Tibial nerve (tissue), 4 donors: ENCODE data around the gene PRKAG3. TPM values are rescaled to one million over a fixed set of nuclear protein-coding genes. Genes with fewer than 3 reads are reported as not detected.

Experiments
- DNase-seq, 2 donors: peaks; one replicate each; pipeline ENCODE4 v3.0.0-alpha.2; 2019; ENCODE audit warnings: low spot score in 2 of 2
- H3K27ac ChIP-seq, 4 donors: fragments of 200-600 bp; sonication (generic) in 3 of 4; one replicate each; pipeline ENCODE4 v1.5.1; 2017 to 2019; ENCODE audit warnings: mild to moderate bottlenecking in 1 of 4
- H3K27me3 ChIP-seq, 2 donors: fragments of 200-600 bp; sonication (generic) in 1 of 2; one replicate each; pipeline versions ENCODE4 v1.5.1 to v1.6.0; 2017 to 2019
- H3K36me3 ChIP-seq, 3 donors: fragments of 200-600 bp; sonication (generic); one replicate each; pipeline ENCODE4 v1.5.1; 2018 to 2019
- H3K4me1 ChIP-seq, 4 donors: fragments of 200-600 bp; sonication (generic) in 3 of 4; one replicate each; pipeline ENCODE4 v1.5.1; 2017 to 2019
- H3K4me3 ChIP-seq, 4 donors: fragments of 200-600 bp; sonication (generic) in 3 of 4; one replicate each; pipeline ENCODE4 v1.5.1; 2017 to 2019; ENCODE audit warnings: mild to moderate bottlenecking in 1 of 4, moderate library complexity in 1 of 4
- H3K9me3 ChIP-seq, 4 donors: fragments of 200-600 bp; sonication (generic) in 3 of 4; one replicate each; pipeline ENCODE4 v1.5.1; 2017 to 2019
- CTCF ChIP-seq, 5 experiments: fragments of 200-600 bp in 3 of 5; fragments of 450-650 bp in 2 of 5; sonication (generic) in 3 of 5; IDR thresholded peaks; one replicate each; pipeline ENCODE4 v1.5.1; 2016 to 2019; ENCODE audit warnings: antibody characterized with exemption in 5 of 5, mild to moderate bottlenecking in 3 of 5, moderate library complexity in 2 of 5
- EP300 ChIP-seq, 2 donors: sonication (generic); formaldehyde crosslinking; IDR thresholded peaks; one replicate each; pipeline ENCODE4 v1.6.1; 2017; ENCODE audit warnings: antibody characterized with exemption in 2 of 2, mild to moderate bottlenecking in 1 of 2
- POLR2A ChIP-seq, 2 donors: fragments of 450-650 bp; IDR thresholded peaks; one replicate each; pipeline ENCODE4 v1.6.1; 2017; ENCODE audit warnings: antibody characterized with exemption in 2 of 2, mild to moderate bottlenecking in 2 of 2, moderate library complexity in 2 of 2
- WGBS, 2 donors: methylation state at CpG; one replicate each; pipeline ENCODE4 v1.1.5; 2018; 5-methylcytosine and 5-hydroxymethylcytosine counted together
- total RNA-seq, 4 donors: library from RNA; depleted of rRNA; stranded (reverse); fragments of >200 nt; gene quantifications; one replicate each; pipeline ENCODE4 v1.1.0, GENCODE V29; 2016

The PRKAG3 gene
- total RNA-seq, 4 donors from 2014 or later = not detected

DNA sequence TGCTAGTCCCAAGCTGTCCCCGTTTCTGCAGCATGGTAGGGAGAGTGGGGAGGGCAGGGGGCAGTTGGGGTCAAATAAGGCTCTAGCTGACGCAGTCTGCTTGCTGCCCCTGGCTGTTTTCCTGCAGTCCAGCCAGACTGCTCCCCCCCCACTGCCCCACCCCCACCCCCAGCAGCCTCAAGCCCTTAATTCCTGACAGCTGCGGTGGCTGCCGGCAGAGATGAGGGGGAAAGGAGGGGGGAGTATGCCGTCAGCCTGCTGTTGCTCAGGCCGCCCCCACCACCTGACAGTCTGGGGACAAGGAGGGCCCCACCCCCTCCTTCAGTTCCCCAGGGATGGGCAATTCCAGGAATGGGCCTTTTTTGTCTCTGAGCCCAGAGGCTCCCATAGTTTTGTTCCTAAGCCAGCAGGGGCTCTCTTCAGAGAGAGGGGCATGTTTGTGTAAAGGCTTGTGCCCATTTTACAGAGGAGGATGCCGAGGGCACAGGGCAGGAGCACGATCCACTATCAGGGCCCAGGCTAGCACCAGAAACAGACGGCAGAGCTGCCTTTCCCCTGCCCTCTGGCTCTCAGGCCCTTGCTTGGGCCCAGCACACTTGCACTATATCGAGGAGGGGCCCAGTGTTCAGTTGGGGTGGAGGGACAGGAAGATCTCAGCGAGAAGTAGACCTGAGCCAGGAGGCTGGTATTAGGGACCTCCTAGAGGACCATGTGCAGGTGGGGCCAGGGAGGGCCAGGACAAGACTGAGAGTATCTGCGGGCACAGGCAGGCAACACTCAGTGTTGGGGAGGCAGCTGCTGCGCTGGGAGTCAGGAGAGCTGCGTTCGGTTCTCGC, 47.5 kb upstream of the PRKAG3 start:
- peaks cover 0 to 70% (median 32%) of the 10 kb centered on the region in 4 donors for H3K4me1 ChIP-seq
- H3K27me3 ChIP-seq = peaks cover 0 to 74% of the 10 kb centered on the region in 2 donors
- no peak overlapping the region for H3K4me3 ChIP-seq
- H3K36me3 ChIP-seq = peaks cover 0 to 5% (median 0%) of the 10 kb centered on the region in 3 donors
- H3K27ac ChIP-seq = peak overlapping the region in 1 of 4 donors; percentile 77
- WGBS, 2 donors = 49 to 54% methylated on average over 13 to 16 of the region's 16 CpGs
- no peaks in the 10 kb centered on the region for H3K9me3 ChIP-seq
- TF ChIP-seq CTCF (IDR thresholded peaks at IDR 0.05) (no peak), POLR2A (IDR thresholded peaks at IDR 0.05) (no peak), EP300 (IDR thresholded peaks at IDR 0.05) (no peak)
- no peak for DNase-seq

DNA sequence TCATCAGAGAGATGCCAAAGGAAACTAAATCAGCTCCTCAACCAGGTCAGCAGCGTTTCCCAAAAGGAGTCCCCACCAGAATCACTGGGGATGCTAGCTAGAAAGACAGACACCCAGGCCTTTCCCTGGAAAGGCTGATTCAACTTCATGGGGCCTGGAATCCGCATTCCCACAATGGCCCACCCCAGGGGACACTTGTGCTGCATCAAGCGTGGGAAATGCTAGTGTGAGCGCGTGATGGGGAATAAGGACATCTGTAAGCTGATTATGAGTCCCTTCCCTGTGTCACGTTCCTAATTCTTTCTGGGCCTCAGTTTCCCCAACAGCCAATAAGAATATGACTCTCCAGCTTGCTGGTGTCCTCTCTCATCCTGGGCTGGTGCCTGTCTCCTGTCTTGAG, 46.9 kb upstream of the PRKAG3 start:
- Histone ChIP-seq H3K27me3 (peaks cover 0 to 73% of the 10 kb centered on the region in 2 donors), H3K9me3 (no peaks in the 10 kb centered on the region), H3K36me3 (peaks cover 0 to 11% (median 0%) of the 10 kb centered on the region in 3 donors), H3K4me1 (peaks cover 0 to 64% (median 30%) of the 10 kb centered on the region in 4 donors), H3K4me3 (no peak overlapping the region), H3K27ac (no peak overlapping the region)
- no peak for DNase-seq
- 69 to 70% methylated on average over 6 of the region's 6 CpGs for WGBS, 2 donors
- TF ChIP-seq CTCF (IDR thresholded peaks at IDR 0.05) = no peak
- no peak for TF ChIP-seq EP300 (IDR thresholded peaks at IDR 0.05)
- TF ChIP-seq POLR2A (IDR thresholded peaks at IDR 0.05) = no peak

DNA sequence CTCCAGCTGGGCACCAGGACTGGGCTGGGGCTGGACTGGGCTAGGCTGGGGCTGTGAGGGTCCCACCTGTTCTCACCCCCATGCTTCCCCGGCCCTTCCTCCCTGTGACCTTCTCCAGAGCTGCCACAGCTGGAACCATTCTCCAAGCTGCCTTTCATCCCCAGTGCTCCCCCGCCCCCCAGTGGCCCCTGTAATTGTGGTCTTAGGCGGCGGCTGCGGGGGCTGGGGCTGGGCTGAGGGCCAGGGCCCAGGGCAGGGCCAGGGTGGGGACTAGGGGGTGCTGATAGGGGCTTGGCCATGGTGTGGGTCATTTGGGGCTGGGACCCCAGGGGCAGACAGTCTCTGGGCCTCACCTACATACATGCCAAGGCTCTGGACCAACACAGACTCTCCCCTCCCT, 46.3 kb upstream of the PRKAG3 start:
- peaks cover 0 to 74% of the 10 kb centered on the region in 2 donors for H3K27me3 ChIP-seq

DNA sequence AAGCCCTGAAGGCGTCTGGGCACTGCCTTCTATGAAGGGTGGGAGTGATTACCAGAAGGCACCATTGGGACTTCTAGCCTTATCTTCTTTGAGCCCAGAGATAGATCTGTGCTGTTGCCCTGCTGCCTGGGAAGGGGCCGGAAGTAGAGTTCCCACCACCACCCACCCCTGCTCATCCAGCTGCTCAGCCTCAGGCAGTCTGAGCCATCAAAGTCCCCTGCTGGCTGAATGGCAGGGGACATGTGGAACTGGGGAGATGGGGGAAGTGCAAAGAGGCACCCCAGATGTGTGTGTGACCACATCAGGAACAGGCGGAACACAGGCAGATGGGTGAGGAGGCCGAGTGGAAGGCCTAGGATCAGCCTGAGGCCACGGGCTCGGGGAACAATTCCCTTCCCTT, 45.7 kb upstream of the PRKAG3 start:
- TF ChIP-seq POLR2A (IDR thresholded peaks at IDR 0.05) = no peak
- TF ChIP-seq CTCF (IDR thresholded peaks at IDR 0.05) = no peak
- TF ChIP-seq EP300 (IDR thresholded peaks at IDR 0.05) = no peak
- peaks cover 0 to 74% of the 10 kb centered on the region in 2 donors for H3K27me3 ChIP-seq
- no peak for DNase-seq
- peaks cover 0 to 52% (median 23%) of the 10 kb centered on the region in 4 donors for H3K4me1 ChIP-seq
- H3K27ac ChIP-seq = no peak overlapping the region
- 68 to 77% methylated on average over 6 of the region's 6 CpGs for WGBS, 2 donors
- H3K4me3 ChIP-seq = no peak overlapping the region
- H3K36me3 ChIP-seq = peaks cover 0 to 21% (median 0%) of the 10 kb centered on the region in 3 donors
- H3K9me3 ChIP-seq = no peaks in the 10 kb centered on the region

More for the DNA sequence above, 46.3 kb upstream of the PRKAG3 start:
- H3K9me3 ChIP-seq = no peaks in the 10 kb centered on the region
- H3K36me3 ChIP-seq = peaks cover 0 to 17% (median 0%) of the 10 kb centered on the region in 3 donors
- WGBS, 2 donors = 5 to 34% methylated on average over 5 of the region's 5 CpGs
- H3K27ac ChIP-seq = no peak overlapping the region
- peaks cover 0 to 58% (median 25%) of the 10 kb centered on the region in 4 donors for H3K4me1 ChIP-seq
- no peak for DNase-seq
- no peak for TF ChIP-seq POLR2A (IDR thresholded peaks at IDR 0.05)
- TF ChIP-seq CTCF (IDR thresholded peaks at IDR 0.05) = no peak
- TF ChIP-seq EP300 (IDR thresholded peaks at IDR 0.05) = no peak
- no peak overlapping the region for H3K4me3 ChIP-seq

- no peak overlapping the region for H3K27ac ChIP-seq
- no peaks in the 10 kb centered on the region for H3K9me3 ChIP-seq
- 0 to 4% methylated on average over 3 of the region's 3 CpGs for WGBS, 2 donors
- H3K27me3 ChIP-seq = peaks cover 0 to 74% of the 10 kb centered on the region in 2 donors
- H3K36me3 ChIP-seq = peaks cover 0 to 21% (median 0%) of the 10 kb centered on the region in 3 donors
- TF ChIP-seq EP300 (IDR thresholded peaks at IDR 0.05) (no peak), CTCF (IDR thresholded peaks at IDR 0.05) (peak; percentile 82 to 95 (median 92)), POLR2A (IDR thresholded peaks at IDR 0.05) (no peak)
- peak; percentile 59 to 82 for DNase-seq
- H3K4me1 ChIP-seq = peaks cover 0 to 54% (median 23%) of the 10 kb centered on the region in 4 donors
- no peak overlapping the region for H3K4me3 ChIP-seq
These were observed 45.1 kb upstream of the PRKAG3 start for GRCh38 chr2:218876562-218877219.
